Caco-2 (cell line): ENCODE results near the gene CARS2. TPM values are rescaled to one million over a fixed set of nuclear protein-coding genes. Genes with fewer than 3 reads are reported as not detected.

Source experiments
- BruUV-seq: library from RNA; stranded (reverse); fragments of 400-500 nt; replicated peaks from 2 replicates; lab custom pipeline; 2021; lab: Mats Ljungman, UMichigan
- CTCF ChIA-PET: fragments of 300-600 bp; sonication (Branson Sonifier 250); formaldehyde crosslinking; loops from one replicate; lab custom pipeline; 2022; ENCODE audit warnings: antibody characterized with exemption; lab: Charles Lee
- POLR2A ChIA-PET: fragments of 300-600 bp; sonication (Branson Sonifier 250); formaldehyde crosslinking; loops from one replicate; lab custom pipeline; 2022; ENCODE audit warnings: antibody characterized with exemption; lab: Charles Lee
- DNase-seq, 2 experiments: peaks; one replicate each; pipeline versions ENCODE4 v3.0.0 to v3.0.0-alpha.2; 2020 to 2022
- H3K27me3 ChIP-seq: replicated peaks from 2 replicates; pipeline ENCODE4 v1.6.0; 2011; ENCODE audit warnings: low read length; ENCODE audit not compliant: control insufficient read depth, insufficient read depth
- H3K36me3 ChIP-seq: 2 replicates; pipeline ENCODE4 v1.5.1; 2011; ENCODE audit warnings: low read length; ENCODE audit not compliant: control insufficient read depth, insufficient read depth
- H3K4me1 ChIP-seq: fragments of 250-450 bp; sonication (Bioruptor Pico); 2 replicates; pipeline ENCODE4 v1.5.1; 2020; ENCODE audit warnings: mild to moderate bottlenecking
- H3K4me3 ChIP-seq: 2 replicates; pipeline ENCODE4 v1.5.1; 2011; ENCODE audit warnings: low read depth, mild to moderate bottlenecking, control low read depth, low read length
- H3K9me3 ChIP-seq: fragments of 250-450 bp; sonication (Bioruptor Pico); 2 replicates; pipeline ENCODE4 v1.5.1; 2020; ENCODE audit warnings: mild to moderate bottlenecking, moderate library complexity
- H3K27ac Mint-ChIP-seq: one replicate; pipeline ENCODE4 v1.8.0; 2022; ENCODE audit warnings: mixed read lengths; ENCODE audit not compliant: unreplicated experiment
- H3K27me3 Mint-ChIP-seq: one replicate; pipeline ENCODE4 v1.8.0; 2022; ENCODE audit warnings: mixed read lengths; ENCODE audit not compliant: insufficient read depth, unreplicated experiment
- H3K36me3 Mint-ChIP-seq: one replicate; pipeline ENCODE4 v1.8.0; 2022; ENCODE audit warnings: mild to moderate bottlenecking, mixed read lengths; ENCODE audit not compliant: insufficient read depth, unreplicated experiment
- H3K4me1 Mint-ChIP-seq: one replicate; pipeline ENCODE4 v1.8.0; 2022; ENCODE audit warnings: low read depth, mixed read lengths; ENCODE audit not compliant: unreplicated experiment
- H3K4me3 Mint-ChIP-seq: one replicate; pipeline ENCODE4 v1.8.0; 2022; ENCODE audit warnings: mild to moderate bottlenecking, moderate library complexity, mixed read lengths; ENCODE audit not compliant: unreplicated experiment
- H3K9me3 Mint-ChIP-seq: one replicate; pipeline ENCODE4 v1.8.0; 2022; ENCODE audit warnings: mixed read lengths; ENCODE audit not compliant: unreplicated experiment
- intact Hi-C: fragments of 100-400 bp; cut with micrococcal nuclease; formaldehyde crosslinking; loops from one replicate; pipeline ENCODE4 v1.10.0; 2022; ENCODE audit not compliant: unreplicated experiment
- total RNA-seq: library from RNA; stranded (reverse); gene quantifications from 2 replicates; pipeline ENCODE4 v1.2.3, GENCODE V29; 2022
- TF ChIP-seq, protein P1 (sequence below), 2 experiments: fragments of 200-600 bp in 1 of 2; IDR thresholded peaks; 1 replicate in 1 of 2; 2 replicates in 1 of 2; pipeline versions ENCODE4 v1.5.1 to v1.8.0; 2011 to 2022; ENCODE audit warnings: antibody characterized with exemption in 1 of 2, control low read depth in 1 of 2, inconsistent platforms in 1 of 2, low read depth in 1 of 2, low read length in 1 of 2, mild to moderate bottlenecking in 1 of 2, moderate library complexity in 1 of 2; ENCODE audit not compliant: insufficient read depth in 1 of 2, severe bottlenecking in 1 of 2, unreplicated experiment in 1 of 2

The CARS2 gene
- total RNA-seq, 1 experiment from 2014 or later = 63.1 TPM

- intact Hi-C loops = no loop called here
- Histone ChIP-seq H3K9me3 (no peaks in the 10 kb centered on the region), H3K27me3 (no peaks in the 10 kb centered on the region), H3K36me3 (peaks cover 5% of the 10 kb centered on the region), H3K4me3 (no peak overlapping the region), H3K4me1 (peaks cover 21% of the 10 kb centered on the region)
- Mint-ChIP-seq H3K4me1 (peaks cover 3% of the 10 kb centered on the region), H3K9me3 (no peaks in the 10 kb centered on the region), H3K27ac (no peak overlapping the region), H3K4me3 (no peak overlapping the region), H3K36me3 (peaks cover 43% of the 10 kb centered on the region), H3K27me3 (no peaks in the 10 kb centered on the region)
- TF ChIP-seq, protein P1, sequence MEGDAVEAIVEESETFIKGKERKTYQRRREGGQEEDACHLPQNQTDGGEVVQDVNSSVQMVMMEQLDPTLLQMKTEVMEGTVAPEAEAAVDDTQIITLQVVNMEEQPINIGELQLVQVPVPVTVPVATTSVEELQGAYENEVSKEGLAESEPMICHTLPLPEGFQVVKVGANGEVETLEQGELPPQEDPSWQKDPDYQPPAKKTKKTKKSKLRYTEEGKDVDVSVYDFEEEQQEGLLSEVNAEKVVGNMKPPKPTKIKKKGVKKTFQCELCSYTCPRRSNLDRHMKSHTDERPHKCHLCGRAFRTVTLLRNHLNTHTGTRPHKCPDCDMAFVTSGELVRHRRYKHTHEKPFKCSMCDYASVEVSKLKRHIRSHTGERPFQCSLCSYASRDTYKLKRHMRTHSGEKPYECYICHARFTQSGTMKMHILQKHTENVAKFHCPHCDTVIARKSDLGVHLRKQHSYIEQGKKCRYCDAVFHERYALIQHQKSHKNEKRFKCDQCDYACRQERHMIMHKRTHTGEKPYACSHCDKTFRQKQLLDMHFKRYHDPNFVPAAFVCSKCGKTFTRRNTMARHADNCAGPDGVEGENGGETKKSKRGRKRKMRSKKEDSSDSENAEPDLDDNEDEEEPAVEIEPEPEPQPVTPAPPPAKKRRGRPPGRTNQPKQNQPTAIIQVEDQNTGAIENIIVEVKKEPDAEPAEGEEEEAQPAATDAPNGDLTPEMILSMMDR (IDR thresholded peaks at IDR 0.05; ENCODE audit: insufficient read depth in 1 of 2, low read depth in 1 of 2, low read length in 1 of 2, severe bottlenecking in 1 of 2, unreplicated experiment in 1 of 2) = no peak
- ChIA-PET CTCF (interaction anchor here (0.7 kb wide), 3 partner anchors 62 to 429 kb away, joined by 3 to 6 read pairs (median 6); no protein-coding TSS in a partner anchor), POLR2A (interaction anchor here (0.7 to 0.8 kb wide), 2 partner anchors 85 to 95 kb away, joined by 3 read pairs; partner anchors contain the start of gene CARS2)
- DNase-seq = no peak
- no TSS peak for BruUV-seq
Observed at GRCh38 chr13:110620596-110620995, 85.3 kb downstream of the CARS2 start.

- Histone ChIP-seq H3K9me3 (no peaks in the 10 kb centered on the region), H3K4me1 (peaks cover 27% of the 10 kb centered on the region), H3K4me3 (no peak overlapping the region), H3K27me3 (no peaks in the 10 kb centered on the region), H3K36me3 (peaks cover 5% of the 10 kb centered on the region)
- ChIA-PET POLR2A (no interaction called here), CTCF (no interaction called here)
- H3K4me1 Mint-ChIP-seq = no peaks in the 10 kb centered on the region
- BruUV-seq = no TSS peak
- TF ChIP-seq, protein P1 (IDR thresholded peaks at IDR 0.05; ENCODE audit: insufficient read depth in 1 of 2, low read depth in 1 of 2, low read length in 1 of 2, severe bottlenecking in 1 of 2, unreplicated experiment in 1 of 2) = no peak
- H3K4me3 Mint-ChIP-seq = no peak overlapping the region
- peaks cover 53% of the 10 kb centered on the region for H3K36me3 Mint-ChIP-seq
- intact Hi-C loops = no loop called here
- no peak overlapping the region for H3K27ac Mint-ChIP-seq
- H3K27me3 Mint-ChIP-seq = no peaks in the 10 kb centered on the region
- no peak for DNase-seq
- no peaks in the 10 kb centered on the region for H3K9me3 Mint-ChIP-seq
Observed at GRCh38 chr13:110618780-110619179, 87.1 kb downstream of the CARS2 start.

DNA sequence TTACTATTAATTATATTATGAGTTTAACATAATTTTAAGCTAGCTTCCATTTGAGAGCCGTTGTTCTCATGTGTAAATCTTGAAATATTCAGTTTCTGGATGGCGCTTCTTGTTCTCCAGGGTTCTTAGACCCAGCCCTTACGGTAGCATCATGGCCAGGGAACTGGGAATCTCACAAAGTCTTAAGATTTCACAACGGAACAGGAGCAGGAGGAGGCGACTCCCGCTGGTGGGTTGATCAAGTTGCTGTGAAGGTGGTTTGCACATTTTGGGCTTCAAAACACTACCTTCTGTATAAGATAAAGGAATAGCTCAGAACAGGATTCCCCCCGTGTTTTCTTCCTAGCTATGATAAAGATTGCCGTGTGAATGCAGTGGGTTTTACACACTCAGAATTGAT lies 87.7 kb downstream of the CARS2 start:
- Histone ChIP-seq H3K4me3 (no peak overlapping the region), H3K4me1 (peaks cover 27% of the 10 kb centered on the region), H3K9me3 (no peaks in the 10 kb centered on the region), H3K36me3 (peaks cover 3% of the 10 kb centered on the region), H3K27me3 (no peaks in the 10 kb centered on the region)
- no peaks in the 10 kb centered on the region for H3K4me1 Mint-ChIP-seq
- intact Hi-C loops = no loop called here
- H3K36me3 Mint-ChIP-seq = peaks cover 49% of the 10 kb centered on the region
- TF ChIP-seq, protein P1 (IDR thresholded peaks at IDR 0.05; ENCODE audit: insufficient read depth in 1 of 2, low read depth in 1 of 2, low read length in 1 of 2, severe bottlenecking in 1 of 2, unreplicated experiment in 1 of 2) = no peak
- BruUV-seq = no TSS peak
- no peak for DNase-seq
- H3K27ac Mint-ChIP-seq = no peak overlapping the region
- H3K4me3 Mint-ChIP-seq = no peak overlapping the region
- no peaks in the 10 kb centered on the region for H3K27me3 Mint-ChIP-seq
- ChIA-PET POLR2A (no interaction called here), CTCF (no interaction called here)
- H3K9me3 Mint-ChIP-seq = no peaks in the 10 kb centered on the region
